GM19372 (cell line): ENCODE measurements around the gene SEC61A2.
A peak's percentile ranks its signal among the peaks of the same experiment; 100 is the strongest.
"Not testable (repeated sequence)": the region's sequence is repeated elsewhere in the genome, so short reads cannot be mapped to it uniquely, and the experiment has no call there.

Experiments used
- ATAC-seq: cut with Tn5 transposase; IDR thresholded peaks from one replicate; pipeline ENCODE4 v1.9.1; 2021; ENCODE audit warnings: mild to moderate bottlenecking, low read depth, moderate library complexity; ENCODE audit not compliant: unreplicated experiment

SEC61A2 gene

DNA sequence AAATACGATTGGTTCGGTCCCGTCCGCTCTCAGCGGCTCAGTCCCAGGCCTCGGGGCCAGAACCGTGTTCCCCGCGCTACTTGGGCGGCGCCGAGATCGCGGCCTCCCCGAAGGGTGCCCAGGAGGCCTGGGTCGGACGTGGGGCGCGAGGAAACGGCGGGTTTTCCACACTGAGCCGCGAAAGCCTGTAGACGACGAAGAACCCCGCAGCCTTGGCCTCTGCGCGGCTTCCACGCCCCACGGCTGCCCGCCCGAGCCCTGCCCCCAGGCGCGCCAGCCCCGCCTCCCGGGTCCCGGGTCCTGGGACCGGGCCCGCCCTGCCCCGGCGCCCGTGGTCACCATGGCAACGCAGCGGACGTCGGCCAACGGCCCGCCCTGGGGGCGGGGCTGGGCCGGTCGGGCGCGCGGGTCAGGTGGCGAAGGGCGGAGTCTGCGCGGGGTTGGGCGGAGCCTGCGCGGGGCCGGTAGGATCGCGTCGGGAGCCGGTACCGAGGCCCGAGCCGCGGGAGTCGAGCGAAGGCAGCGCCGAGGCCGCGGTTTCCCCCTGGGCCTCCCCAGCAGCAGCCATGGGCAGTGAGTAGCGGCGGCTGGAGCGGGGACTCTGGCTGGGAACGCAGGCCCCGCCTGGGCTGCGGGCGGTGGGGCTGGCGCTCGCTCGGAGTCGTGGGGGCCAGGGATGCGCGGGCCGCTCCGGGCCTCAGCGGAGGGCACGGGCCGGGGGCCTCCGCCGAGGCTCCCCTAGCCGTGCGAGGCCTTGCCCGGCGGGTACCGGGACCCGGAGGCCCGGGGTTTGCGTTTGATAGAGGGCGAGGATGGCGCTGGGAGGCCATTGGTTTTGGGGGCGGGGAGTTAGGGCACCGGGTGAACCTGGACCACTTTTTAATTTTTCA, at the start of gene SEC61A2:
Gene SEC61A2, plus strand, starts transcription at position 456 of the 890 bp plus-strand sequence. Its CDS starts 111 bp downstream, at position 567.
- ATAC-seq = peak; percentile 92

GRCh38 chr10:12081470-12081869, 48.0 kb upstream of the SEC61A2 start:
- no peak for ATAC-seq

DNA sequence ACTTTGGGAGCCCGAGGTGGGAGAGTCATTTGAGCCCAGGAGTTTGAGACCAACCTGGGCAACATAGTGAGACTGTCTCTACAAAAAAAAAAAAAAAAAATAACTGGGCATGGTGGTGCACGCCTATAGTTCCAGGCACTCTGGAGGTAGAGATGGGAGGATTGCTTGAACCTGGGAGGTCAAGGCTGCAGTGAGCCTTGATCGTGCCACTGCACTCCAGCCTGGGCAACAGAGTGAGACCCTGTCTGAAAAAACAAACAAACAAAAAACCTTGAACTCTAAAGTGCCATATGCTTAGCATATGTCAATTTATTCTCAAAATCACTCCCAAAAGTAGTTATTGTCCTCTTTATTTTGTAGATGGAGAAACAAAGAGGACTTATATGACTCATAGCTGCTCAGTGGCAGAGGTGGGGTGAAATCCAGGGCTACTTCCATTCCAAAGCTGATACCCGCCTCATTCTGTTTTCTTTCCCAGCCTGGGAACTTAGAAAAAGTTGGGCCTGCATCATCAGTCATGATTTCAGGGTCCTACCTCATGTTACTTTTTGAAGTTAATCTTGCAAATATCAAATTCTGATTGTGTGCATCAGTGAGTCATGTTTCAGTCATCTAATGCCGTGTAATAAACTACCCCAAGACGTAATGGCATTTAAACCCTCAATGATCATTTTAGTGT, 47.5 kb upstream of the SEC61A2 start:
- ATAC-seq = no peak

- no peak for ATAC-seq
Measured at GRCh38 chr10:12088919-12089318, 40.6 kb upstream of the SEC61A2 start.

DNA sequence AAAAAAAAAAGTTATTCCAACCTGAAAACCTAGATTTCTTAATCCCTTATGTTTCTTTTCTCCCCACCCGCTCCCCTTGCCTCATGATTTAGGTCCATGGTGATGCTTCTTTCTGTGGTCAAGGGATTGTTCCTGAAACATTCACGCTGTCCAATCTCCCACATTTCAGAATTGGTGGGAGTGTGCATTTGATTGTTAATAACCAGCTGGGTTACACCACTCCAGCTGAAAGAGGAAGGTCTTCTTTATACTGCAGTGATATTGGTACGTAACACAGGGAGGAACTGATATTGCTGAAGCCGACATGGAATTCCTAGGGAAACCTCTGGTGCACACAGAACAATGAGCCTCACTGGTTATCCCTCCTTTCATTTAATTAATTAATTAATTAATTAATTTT, 38.1 kb upstream of the SEC61A2 start:
- no peak for ATAC-seq

GRCh38 chr10:12097361-12097760, 32.1 kb upstream of the SEC61A2 start:
- not testable (repeated sequence) for ATAC-seq

- no peak for ATAC-seq
Measured at GRCh38 chr10:12097791-12098190, 31.7 kb upstream of the SEC61A2 start.

GRCh38 chr10:12098966-12099365, 30.5 kb upstream of the SEC61A2 start:
- no peak for ATAC-seq

- no peak for ATAC-seq
Measured at GRCh38 chr10:12103802-12104201, 25.7 kb upstream of the SEC61A2 start.

- no peak for ATAC-seq
Measured at GRCh38 chr10:12107781-12108180, 21.7 kb upstream of the SEC61A2 start.

GRCh38 chr10:12109286-12109685, 20.2 kb upstream of the SEC61A2 start:
- no peak for ATAC-seq

DNA sequence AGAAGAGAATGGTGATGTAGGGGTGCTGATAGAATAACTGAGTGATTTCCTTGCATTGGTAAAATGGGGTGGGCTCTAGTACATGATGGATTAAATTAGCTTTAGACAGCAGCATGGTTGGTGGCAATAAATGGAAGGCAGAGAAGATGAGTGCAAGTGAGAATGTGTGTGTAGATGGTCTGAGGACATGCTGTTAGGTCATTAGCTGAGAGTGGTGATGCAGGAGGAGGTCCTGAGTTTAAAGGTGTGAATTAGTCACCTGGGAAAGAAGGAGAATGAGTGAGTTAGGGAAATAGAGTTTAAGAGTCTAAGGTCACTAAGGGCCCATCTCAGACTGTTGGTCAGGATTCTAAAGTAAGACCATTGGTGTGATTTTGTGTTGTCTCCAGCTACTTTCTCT, 17.9 kb upstream of the SEC61A2 start:
- ATAC-seq = no peak

DNA sequence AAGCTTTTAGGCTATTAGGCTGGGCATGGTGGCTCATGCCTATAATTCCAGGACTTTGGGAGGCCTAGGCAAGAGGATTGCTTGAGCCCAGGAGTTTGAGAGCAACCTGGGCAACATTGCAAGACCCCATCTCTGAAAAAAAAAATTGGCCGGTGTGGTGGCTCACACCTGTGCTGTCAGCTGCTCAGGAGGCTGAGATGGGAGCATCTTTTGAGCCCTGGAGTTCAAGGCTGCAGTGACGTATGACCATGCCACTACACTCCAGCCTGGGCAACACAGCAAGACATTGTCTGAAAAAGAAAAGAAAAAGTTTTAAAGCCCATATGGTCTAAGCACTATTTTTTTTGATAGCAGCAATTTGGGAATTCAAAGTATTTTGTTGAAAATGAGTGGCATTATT, 15.8 kb upstream of the SEC61A2 start:
- no peak for ATAC-seq

GRCh38 chr10:12121673-12122072, 7.8 kb upstream of the SEC61A2 start:
- no peak for ATAC-seq

DNA sequence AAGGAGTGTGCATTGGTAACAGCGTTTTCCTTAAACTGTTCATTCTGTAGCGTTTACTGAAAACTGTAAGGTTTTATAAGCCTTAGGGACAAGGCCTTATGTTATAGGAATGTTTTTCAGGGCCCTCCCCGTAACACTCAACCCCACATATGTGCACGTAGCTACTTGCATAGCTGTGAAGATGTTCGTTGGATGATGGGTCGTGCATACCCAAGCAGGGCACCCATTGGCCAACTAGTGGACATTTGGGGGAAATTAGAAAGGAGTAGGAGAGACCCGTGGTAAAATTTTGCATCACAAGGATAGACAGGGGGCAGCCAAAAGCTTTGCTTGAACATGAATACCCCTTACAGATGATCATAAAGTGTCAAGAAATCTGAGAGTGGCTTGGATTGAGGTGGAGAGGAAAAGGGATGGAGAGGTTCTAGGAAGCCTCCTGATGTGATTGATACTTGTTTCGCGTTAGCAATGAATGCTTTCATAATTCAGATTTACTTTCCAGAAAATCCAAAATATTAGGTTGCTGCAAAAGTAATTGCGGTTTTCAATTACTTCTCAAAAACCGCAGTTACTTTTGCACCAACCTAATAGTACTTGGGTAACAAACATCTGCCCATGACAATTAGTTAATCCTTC, 878 bp downstream of the SEC61A2 start:
- ATAC-seq = peak; percentile 26

GRCh38 chr10:12135631-12136030, 6.2 kb downstream of the SEC61A2 start:
- ATAC-seq = no peak

DNA sequence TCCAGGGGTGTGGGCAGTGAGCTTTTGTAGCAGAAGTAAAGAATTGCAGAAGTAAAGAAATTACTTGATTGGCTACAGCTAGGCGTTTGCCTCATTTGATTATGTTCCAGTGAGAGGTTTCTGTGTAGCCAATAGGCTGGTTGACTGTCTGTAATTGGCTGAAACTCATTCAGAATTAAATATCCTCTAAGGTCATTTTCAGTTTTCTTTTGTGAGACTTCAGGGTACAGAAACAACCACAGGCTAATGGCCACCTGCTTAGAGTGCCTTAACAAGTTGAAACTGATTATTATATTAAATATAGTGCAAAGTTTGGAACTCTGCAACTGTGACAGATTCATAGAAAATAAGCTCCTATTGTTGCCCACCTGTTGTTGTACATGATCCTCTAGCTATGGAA, 10.6 kb downstream of the SEC61A2 start:
- no peak for ATAC-seq

DNA sequence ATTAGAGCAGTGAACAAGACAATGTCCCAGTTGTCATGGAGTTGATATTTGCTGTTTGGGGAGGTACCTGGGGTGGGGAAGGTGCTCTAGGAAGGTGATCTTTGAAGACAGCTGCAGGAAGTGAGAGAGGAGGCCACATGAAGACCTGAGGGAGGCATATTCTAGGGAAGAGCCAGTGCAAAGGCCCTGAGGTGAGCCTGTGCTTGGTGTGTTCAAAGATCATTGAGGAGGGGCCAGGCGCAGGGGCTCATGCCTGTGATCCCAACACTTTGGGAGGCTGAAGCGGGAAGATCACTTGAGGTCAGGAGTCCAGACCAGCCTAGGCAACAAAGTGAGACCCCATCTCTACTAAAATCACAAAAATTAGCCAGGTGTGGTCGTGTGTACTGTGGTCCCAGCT, 15.1 kb downstream of the SEC61A2 start:
- no peak for ATAC-seq

DNA sequence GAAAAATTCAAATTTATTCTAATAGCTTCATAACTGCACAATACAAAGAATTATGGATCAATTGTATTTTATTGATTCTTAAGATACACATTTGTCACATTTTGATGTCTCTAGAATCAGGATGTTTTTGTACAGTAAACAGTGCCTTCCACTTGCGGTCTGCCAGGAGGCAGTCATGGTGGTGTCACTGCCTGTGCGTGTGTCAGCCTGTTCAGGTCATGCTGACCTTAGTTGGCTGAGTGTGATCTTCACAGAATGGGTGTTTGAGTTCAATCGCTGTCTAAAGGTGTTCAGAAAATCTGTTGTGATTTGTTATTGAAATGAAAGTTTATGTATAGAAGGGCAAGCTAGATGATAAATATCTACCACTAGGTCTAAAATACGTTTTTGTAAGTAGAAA, 20.7 kb downstream of the SEC61A2 start:
- ATAC-seq = no peak

- ATAC-seq = no peak
Measured at GRCh38 chr10:12154516-12154915, 25.0 kb downstream of the SEC61A2 start.

DNA sequence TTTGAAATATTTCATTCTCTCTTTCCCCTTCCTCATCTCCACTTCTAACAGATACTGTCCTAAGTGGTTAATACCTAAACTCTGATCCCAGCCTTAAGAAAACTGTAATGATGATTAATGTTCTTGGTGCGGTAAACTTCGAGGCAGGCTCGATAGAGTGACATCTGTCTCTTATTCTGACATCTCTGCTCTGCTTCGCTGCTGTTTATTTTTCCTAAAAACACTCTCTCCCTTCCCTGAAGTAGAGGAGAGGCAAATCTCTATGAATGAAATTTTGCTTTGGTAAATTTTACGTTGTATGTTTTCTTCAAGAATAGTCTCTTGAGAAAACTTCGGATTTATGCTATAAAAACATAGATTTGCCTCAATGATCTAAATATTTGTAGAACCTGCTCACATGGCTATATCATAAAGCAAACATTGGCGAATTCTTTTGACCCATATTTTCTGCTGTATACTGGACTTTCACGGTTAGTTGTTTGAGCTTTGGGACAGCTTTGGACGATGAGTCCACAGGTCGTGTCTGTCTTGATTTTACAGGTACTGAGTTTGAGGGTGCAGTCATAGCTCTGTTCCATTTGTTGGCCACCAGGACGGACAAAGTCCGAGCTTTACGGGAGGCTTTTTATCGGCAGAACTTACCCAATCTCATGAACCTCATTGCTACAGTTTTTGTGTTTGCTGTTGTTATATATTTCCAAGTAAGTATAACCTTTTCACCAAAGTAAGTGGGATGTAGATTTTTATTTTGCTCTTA, 27.1 kb downstream of the SEC61A2 start:
- no peak for ATAC-seq
